ENCODE data around the gene IFFO2. TPM values are rescaled to one million over a fixed set of nuclear protein-coding genes. Genes with fewer than 3 reads are reported as not detected.
A peak's percentile ranks its signal among the peaks of the same experiment; 100 is the strongest.

IFFO2 gene
- total RNA-seq, 2 donors from 2014 or later: 24.8 to 27.7 TPM

DNA sequence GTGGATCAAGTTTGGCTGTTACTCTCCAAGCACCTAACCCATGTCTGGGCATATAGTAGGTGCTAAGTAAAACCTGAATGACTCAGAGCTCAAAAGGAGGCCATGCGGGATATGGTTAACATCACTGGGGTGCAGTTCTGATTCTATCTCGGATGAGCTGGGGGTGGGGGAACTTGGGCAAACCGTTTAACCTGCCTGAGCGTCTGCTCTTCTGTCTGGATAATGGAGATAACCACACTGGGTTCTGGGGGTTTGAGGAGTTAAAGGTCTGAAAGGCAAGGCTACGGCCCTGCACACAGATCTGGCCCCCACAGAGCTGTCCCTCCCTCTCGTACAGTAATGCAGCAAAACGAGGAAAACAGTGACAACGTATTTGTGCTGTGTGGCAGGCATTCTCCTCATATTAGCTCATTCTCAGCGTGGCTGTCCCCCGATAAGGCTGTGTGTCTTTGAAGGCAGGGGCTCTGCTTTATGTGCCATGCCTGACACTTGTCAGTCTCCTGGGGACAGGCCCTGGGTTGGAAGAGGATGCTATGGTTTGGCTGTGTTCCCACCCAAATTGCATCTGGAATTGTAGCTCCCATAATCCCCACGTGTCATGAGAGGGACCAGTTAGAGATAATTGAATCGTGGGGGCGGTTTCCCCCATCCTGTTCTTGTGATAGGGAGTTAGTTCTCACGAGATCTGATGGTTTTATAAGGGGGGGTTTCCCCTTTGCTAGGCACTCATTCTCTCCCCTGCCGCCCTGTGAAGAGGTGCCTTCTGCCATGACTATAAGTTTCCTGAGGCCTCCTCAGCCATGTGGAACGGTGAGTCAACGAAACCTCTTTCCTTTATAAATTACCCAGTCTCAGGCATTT is 47.3 kb downstream of the IFFO2 start:
- Histone ChIP-seq H3K36me3 (peaks cover 24% of the 10 kb centered on the region), H3K9me3 (no peaks in the 10 kb centered on the region), H3K27ac (no peak overlapping the region), H3K4me3 (no peak overlapping the region), H3K4me1 (ENCODE audit: control insufficient read depth in 1 of 2, low read depth in 2 of 2) (peaks cover 16 to 26% of the 10 kb centered on the region in 2 donors), H3K27me3 (replicated peaks; ENCODE audit: insufficient read depth) (no peaks in the 10 kb centered on the region)
- TF ChIP-seq, protein P1, sequence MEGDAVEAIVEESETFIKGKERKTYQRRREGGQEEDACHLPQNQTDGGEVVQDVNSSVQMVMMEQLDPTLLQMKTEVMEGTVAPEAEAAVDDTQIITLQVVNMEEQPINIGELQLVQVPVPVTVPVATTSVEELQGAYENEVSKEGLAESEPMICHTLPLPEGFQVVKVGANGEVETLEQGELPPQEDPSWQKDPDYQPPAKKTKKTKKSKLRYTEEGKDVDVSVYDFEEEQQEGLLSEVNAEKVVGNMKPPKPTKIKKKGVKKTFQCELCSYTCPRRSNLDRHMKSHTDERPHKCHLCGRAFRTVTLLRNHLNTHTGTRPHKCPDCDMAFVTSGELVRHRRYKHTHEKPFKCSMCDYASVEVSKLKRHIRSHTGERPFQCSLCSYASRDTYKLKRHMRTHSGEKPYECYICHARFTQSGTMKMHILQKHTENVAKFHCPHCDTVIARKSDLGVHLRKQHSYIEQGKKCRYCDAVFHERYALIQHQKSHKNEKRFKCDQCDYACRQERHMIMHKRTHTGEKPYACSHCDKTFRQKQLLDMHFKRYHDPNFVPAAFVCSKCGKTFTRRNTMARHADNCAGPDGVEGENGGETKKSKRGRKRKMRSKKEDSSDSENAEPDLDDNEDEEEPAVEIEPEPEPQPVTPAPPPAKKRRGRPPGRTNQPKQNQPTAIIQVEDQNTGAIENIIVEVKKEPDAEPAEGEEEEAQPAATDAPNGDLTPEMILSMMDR (IDR thresholded peaks at IDR 0.05): no peak
- ATAC-seq (ENCODE audit: insufficient number of reproducible peaks, low FRiP score, low read depth): no peak
- no peak for DNase-seq (ENCODE audit: low spot score)

DNA sequence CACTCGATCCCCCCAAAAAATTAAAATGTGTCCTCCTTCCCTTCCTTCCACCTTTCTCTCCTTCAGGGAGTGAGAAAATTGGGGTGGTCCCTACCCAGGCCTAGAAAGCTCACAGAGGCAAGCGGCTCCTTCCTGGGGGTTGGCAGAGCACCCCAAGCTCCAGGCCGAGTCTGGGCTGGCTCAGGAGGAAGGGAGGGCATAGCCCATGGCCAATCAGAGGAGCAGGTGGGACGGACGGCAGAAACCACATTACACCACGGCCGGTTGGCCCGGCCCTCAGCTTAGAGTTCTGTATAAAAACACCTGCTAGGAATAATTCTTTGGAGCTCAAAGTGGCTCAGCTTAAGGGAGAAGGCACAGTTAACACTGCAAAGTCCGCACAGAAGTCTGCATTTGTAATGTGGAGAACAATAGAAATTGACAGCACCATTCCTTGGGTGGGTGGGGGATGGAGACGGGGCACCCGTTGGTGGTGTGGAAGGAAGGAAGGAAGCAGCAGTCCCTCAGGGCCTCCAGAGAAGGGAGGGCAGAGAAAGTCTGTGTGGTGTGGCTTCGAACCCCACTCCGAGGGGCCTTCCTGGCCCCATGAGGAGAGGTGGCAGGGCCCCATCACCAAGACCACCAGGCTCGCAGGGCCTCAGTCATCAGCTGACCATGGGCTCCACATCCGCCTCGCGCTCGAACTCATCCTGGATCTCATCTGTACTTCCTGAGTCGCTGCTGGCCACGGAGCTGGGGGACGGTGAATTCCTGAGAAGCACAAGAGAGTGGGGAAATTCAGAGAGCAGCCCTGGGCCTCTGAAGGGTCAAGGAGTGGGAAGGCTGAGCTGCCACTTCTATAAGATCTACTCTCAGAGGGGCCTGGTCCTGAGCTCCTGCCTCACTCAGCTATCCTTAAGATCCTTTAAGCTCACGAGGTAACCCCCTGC is 48.3 kb downstream of the IFFO2 start:
- TF ChIP-seq, protein P1 (IDR thresholded peaks at IDR 0.05): no peak
- ATAC-seq (ENCODE audit: insufficient number of reproducible peaks, low FRiP score, low read depth): no peak
- peaks cover 14 to 25% of the 10 kb centered on the region in 2 donors for H3K4me1 ChIP-seq (ENCODE audit: control insufficient read depth in 1 of 2, low read depth in 2 of 2)
- H3K9me3 ChIP-seq: no peaks in the 10 kb centered on the region
- H3K27me3 ChIP-seq (replicated peaks; ENCODE audit: insufficient read depth): no peaks in the 10 kb centered on the region
- H3K36me3 ChIP-seq: peaks cover 24% of the 10 kb centered on the region
- peak overlapping the region; percentile 55 to 68 for H3K27ac ChIP-seq
- H3K4me3 ChIP-seq: no peak overlapping the region
- no peak for DNase-seq (ENCODE audit: low spot score)

DNA sequence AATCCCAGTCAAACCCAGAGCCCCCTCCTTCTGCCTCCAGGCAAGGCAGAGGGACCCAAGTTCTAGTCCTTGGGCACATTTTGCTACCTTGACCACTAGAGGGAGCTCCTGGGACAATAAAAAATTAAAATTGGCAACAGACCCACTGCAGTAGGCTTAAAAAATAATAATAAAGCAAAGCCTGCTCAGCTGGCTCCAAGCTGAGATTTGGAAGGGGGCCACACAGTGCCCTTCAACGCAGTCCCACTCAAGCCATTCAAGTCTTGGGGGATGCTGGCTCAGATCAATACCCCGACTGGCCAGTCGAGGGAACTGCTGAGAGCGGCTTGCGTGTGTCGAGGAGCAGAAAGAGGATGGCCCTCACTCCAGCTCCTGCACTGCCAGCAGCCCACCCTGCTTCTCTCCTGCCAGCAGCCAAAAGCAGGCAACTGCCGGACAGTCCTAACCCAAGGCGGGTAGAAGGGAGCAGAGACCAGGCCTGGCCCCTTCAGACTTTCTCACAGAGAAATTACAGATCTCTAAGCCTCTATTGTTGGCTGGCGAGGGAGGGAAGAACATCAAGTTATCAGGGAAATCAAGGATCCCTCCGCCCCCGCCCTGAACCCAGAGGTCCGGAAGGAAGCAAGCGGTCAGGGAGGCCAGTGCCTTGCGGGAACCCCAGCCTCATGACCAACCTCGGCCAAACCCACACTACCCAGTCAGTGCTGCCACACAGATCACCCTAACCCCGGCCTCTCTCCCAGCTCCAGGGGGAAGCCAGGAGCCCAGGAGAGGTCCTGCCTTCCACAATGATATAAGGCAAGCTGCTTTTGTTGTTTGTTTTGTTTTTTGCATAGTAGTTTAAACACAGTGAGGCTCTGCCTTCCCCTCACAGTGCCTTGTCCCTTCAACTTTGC is 49.2 kb downstream of the IFFO2 start:
- TF ChIP-seq, protein P1 (IDR thresholded peaks at IDR 0.05): peak; percentile 89

DNA sequence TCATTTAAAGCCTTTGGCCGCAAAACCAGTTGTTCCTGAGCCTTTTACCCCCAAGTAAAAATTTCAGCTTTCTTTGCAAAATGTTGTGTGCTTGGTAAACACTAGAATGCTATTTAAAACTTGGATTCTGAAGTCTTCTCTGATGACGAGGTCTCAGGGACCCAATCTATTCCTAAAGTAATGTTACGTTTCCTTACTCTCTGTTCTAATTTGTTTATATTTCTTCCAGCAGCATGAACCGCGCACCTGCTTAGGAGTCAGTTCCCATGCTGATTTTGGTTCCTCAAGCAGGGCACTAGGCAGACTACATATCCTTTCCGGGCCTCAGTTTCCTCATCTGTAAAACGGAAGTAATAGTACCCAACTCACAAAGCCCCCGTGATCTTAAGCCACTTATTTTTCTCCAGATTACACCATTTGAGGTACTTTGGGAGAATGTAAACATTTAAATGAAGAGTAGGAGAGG is 53.2 kb downstream of the IFFO2 start:
- H3K4me1 ChIP-seq (ENCODE audit: control insufficient read depth in 1 of 2, low read depth in 2 of 2): peaks cover 18 to 29% of the 10 kb centered on the region in 2 donors
- H3K36me3 ChIP-seq: peaks cover 3% of the 10 kb centered on the region
- H3K27ac ChIP-seq: peak overlapping the region; percentile 79 to 96
- ATAC-seq (ENCODE audit: insufficient number of reproducible peaks, low FRiP score, low read depth) (no peak), DNase-seq (ENCODE audit: low spot score) (no peak)
- H3K27me3 ChIP-seq (replicated peaks; ENCODE audit: insufficient read depth): no peaks in the 10 kb centered on the region
- peak overlapping the region; percentile 77 for H3K4me3 ChIP-seq
- TF ChIP-seq, protein P1 (IDR thresholded peaks at IDR 0.05): no peak
- H3K9me3 ChIP-seq: no peaks in the 10 kb centered on the region

More for the DNA sequence above, 49.2 kb downstream of the IFFO2 start:
- Histone ChIP-seq H3K4me1 (ENCODE audit: control insufficient read depth in 1 of 2, low read depth in 2 of 2) (peaks cover 14 to 22% of the 10 kb centered on the region in 2 donors), H3K27ac (peak overlapping the region; percentile 55 to 68), H3K9me3 (no peaks in the 10 kb centered on the region), H3K36me3 (peaks cover 24% of the 10 kb centered on the region), H3K27me3 (replicated peaks; ENCODE audit: insufficient read depth) (no peaks in the 10 kb centered on the region), H3K4me3 (peak overlapping the region; percentile 28)
- no peak for ATAC-seq (ENCODE audit: insufficient number of reproducible peaks, low FRiP score, low read depth)
- no peak for DNase-seq (ENCODE audit: low spot score)
